SK-N-SH (cell line): ENCODE data around the gene CCL4.
"Not testable (repeated sequence)": the region's sequence is repeated elsewhere in the genome, so short reads cannot be mapped to it uniquely, and the experiment has no call there.

ENCODE experiments used
- ELF1 ChIP-seq: IDR thresholded peaks from 2 replicates; pipeline ENCODE4 v1.4.0; 2012
- EP300 ChIP-seq, 2 experiments: IDR thresholded peaks; 2 replicates each; pipeline versions ENCODE4 v1.4.0 to v1.6.1; 2012; ENCODE audit warnings: borderline replicate concordance in 1 of 2, low read depth in 1 of 2, low read length in 1 of 2
- NFIC ChIP-seq: IDR thresholded peaks from 2 replicates; pipeline ENCODE4 v1.4.0; 2012; ENCODE audit warnings: borderline replicate concordance
- POLR2AphosphoS5 ChIP-seq: IDR thresholded peaks from 2 replicates; pipeline ENCODE4 v1.6.1; 2012; ENCODE audit warnings: low read depth, low read length
- RAD21 ChIP-seq: IDR thresholded peaks from 2 replicates; pipeline ENCODE4 v1.6.1; 2012; ENCODE audit warnings: mild to moderate bottlenecking, low read length
- RCOR1 ChIP-seq: fragments of 150-350 bp; IDR thresholded peaks from 2 replicates; pipeline ENCODE4 v1.6.1; 2017; ENCODE audit warnings: antibody characterized with exemption, low read length
- SIN3A ChIP-seq: IDR thresholded peaks from 2 replicates; pipeline ENCODE4 v1.6.1; 2012; ENCODE audit warnings: low read depth, mild to moderate bottlenecking, low read length, moderate library complexity, borderline replicate concordance
- TAF1 ChIP-seq: IDR thresholded peaks from 2 replicates; pipeline ENCODE4 v1.6.1; 2012; ENCODE audit warnings: low read depth, mild to moderate bottlenecking, low read length, moderate library complexity, borderline replicate concordance
- TCF12 ChIP-seq: IDR thresholded peaks from 2 replicates; pipeline ENCODE4 v1.4.0; 2012
- TEAD4 ChIP-seq: IDR thresholded peaks from 2 replicates; pipeline ENCODE4 v1.4.0; 2012; ENCODE audit warnings: mild to moderate bottlenecking, borderline replicate concordance; ENCODE audit not compliant: insufficient read depth
- YY1 ChIP-seq: IDR thresholded peaks from 2 replicates; pipeline ENCODE4 v1.4.0; 2012; ENCODE audit warnings: low read depth, mild to moderate bottlenecking
- TF ChIP-seq, protein P1 (sequence below): fragments of 200-600 bp; sonication (generic); IDR thresholded peaks from 2 replicates; pipeline ENCODE4 v1.6.1; 2017; ENCODE audit warnings: antibody characterized with exemption, mild to moderate bottlenecking, moderate library complexity
- TF ChIP-seq, protein P2 (sequence below): IDR thresholded peaks from 2 replicates; pipeline ENCODE4 v1.6.1; 2012; ENCODE audit warnings: mild to moderate bottlenecking, low read depth, low read length, moderate library complexity
- TF ChIP-seq, protein P3 (sequence below): IDR thresholded peaks from 2 replicates; pipeline ENCODE4 v1.4.0; 2012; ENCODE audit warnings: low read depth

DNA sequence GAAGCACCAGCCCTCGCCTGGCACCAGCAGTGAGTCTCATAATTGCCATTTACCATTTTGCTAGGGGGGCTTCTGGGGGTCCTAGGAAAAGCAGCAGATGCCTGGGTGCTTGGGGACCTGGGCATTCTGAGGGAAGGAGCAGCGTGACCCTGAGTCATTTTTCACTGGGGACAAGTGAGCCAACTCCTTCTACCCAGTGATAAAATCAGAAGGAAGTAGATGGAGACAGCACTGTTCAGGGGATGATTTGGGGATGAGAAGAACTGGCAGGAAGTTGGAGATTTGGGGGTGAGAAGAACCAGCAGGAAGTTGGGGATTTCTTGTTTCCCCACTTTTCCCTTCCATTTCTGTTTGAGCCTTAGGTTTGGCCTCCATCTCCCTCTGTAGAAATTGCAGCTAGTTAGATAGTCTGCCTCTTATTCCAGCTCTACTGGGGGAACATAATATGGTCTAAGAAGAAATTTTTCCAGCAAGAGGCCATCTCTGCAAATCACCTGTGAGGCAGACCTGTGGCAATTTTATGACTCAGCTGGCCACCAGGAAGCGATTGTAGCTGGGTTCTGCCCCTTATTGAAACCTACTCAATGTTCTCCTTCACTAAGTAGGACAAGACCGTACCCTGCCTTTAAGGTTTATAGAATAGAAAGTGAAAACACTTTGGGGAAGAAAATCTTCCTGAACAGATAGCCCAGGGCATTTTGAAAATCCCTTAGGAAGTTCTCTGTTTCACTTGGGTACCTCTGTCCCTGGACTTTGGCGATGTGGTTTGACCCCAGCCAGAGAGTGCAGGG is 21.8 kb upstream of the CCL4 start:
- TF ChIP-seq, protein P1, sequence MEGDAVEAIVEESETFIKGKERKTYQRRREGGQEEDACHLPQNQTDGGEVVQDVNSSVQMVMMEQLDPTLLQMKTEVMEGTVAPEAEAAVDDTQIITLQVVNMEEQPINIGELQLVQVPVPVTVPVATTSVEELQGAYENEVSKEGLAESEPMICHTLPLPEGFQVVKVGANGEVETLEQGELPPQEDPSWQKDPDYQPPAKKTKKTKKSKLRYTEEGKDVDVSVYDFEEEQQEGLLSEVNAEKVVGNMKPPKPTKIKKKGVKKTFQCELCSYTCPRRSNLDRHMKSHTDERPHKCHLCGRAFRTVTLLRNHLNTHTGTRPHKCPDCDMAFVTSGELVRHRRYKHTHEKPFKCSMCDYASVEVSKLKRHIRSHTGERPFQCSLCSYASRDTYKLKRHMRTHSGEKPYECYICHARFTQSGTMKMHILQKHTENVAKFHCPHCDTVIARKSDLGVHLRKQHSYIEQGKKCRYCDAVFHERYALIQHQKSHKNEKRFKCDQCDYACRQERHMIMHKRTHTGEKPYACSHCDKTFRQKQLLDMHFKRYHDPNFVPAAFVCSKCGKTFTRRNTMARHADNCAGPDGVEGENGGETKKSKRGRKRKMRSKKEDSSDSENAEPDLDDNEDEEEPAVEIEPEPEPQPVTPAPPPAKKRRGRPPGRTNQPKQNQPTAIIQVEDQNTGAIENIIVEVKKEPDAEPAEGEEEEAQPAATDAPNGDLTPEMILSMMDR = not testable (repeated sequence)
- not testable (repeated sequence) for TF ChIP-seq YY1; EP300 (IDR thresholded peaks at IDR 0.05; ENCODE audit: borderline replicate concordance in 1 of 2, low read depth in 1 of 2, low read length in 1 of 2); RAD21; ELF1; POLR2AphosphoS5; TCF12; NFIC; TEAD4; TAF1; RCOR1; SIN3A
- TF ChIP-seq, protein P2, sequence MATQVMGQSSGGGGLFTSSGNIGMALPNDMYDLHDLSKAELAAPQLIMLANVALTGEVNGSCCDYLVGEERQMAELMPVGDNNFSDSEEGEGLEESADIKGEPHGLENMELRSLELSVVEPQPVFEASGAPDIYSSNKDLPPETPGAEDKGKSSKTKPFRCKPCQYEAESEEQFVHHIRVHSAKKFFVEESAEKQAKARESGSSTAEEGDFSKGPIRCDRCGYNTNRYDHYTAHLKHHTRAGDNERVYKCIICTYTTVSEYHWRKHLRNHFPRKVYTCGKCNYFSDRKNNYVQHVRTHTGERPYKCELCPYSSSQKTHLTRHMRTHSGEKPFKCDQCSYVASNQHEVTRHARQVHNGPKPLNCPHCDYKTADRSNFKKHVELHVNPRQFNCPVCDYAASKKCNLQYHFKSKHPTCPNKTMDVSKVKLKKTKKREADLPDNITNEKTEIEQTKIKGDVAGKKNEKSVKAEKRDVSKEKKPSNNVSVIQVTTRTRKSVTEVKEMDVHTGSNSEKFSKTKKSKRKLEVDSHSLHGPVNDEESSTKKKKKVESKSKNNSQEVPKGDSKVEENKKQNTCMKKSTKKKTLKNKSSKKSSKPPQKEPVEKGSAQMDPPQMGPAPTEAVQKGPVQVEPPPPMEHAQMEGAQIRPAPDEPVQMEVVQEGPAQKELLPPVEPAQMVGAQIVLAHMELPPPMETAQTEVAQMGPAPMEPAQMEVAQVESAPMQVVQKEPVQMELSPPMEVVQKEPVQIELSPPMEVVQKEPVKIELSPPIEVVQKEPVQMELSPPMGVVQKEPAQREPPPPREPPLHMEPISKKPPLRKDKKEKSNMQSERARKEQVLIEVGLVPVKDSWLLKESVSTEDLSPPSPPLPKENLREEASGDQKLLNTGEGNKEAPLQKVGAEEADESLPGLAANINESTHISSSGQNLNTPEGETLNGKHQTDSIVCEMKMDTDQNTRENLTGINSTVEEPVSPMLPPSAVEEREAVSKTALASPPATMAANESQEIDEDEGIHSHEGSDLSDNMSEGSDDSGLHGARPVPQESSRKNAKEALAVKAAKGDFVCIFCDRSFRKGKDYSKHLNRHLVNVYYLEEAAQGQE = not testable (repeated sequence)
- TF ChIP-seq, protein P3, sequence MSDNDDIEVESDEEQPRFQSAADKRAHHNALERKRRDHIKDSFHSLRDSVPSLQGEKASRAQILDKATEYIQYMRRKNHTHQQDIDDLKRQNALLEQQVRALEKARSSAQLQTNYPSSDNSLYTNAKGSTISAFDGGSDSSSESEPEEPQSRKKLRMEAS = not testable (repeated sequence)
